ELR (cell line): Measurements from ENCODE around the gene SPPL2A.
"Not testable (repeated sequence)": the region's sequence is repeated elsewhere in the genome, so short reads cannot be mapped to it uniquely, and the experiment has no call there.

ENCODE experiments used
- DNase-seq: peaks from one replicate; pipeline ENCODE4 v3.0.0-alpha.2; 2015; ENCODE audit warnings: low read depth

SPPL2A gene

DNA sequence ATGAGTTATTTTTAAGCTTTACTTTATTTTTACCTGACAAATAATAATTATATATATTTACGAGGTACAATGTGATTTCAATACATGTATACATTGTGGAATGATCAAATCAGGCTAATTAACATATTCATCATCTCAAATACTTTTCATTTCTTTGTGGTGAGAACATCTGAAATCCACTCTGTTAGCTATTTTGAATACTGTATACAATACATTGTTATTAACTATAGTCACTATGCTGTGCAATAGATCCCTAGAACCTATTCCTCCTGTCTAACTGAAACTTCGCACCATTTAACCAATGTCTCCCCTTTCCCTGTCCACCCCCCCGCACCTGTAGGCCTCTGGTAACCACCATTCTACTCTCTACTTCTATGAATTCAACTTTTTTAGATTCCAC, 7.9 kb upstream of the SPPL2A start:
- peak; percentile 72 for DNase-seq

GRCh38 chr15:50767332-50767861, 1.9 kb upstream of the SPPL2A start:
- no peak for DNase-seq

DNA sequence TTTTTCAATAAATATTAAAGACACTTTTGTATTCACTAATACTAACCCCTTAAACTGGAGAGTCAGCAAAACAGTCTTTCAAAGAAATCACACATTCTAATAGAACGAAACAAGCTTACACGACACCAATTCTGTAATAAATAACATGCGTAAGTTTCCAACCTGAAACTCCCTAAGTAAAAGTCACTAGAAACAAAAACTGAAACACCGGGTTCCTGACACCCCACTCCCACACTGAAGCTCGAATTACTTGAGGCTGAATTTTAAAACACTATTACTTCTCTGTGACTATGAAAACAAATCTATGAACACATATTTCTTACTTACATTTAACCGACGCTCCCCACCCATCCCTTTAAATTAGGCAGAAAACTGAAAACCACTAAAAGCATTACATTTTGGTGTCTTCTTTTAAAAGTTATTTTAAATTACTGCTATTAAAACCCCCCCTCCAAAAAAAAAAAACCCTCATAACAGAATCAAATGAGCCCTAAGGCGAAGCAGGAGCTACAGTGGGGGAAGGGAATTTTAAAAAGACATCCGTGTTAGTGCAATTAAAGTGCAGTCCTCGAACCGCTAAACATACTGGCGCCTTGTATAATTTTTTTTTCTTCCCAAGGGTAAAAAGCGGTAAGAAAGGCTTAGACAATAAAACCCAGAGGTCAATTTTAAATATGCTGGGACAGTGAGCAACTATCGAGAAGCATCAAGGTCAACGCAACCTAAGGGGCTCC, 878 bp downstream of the SPPL2A start:
- peak; percentile 37 for DNase-seq

DNA sequence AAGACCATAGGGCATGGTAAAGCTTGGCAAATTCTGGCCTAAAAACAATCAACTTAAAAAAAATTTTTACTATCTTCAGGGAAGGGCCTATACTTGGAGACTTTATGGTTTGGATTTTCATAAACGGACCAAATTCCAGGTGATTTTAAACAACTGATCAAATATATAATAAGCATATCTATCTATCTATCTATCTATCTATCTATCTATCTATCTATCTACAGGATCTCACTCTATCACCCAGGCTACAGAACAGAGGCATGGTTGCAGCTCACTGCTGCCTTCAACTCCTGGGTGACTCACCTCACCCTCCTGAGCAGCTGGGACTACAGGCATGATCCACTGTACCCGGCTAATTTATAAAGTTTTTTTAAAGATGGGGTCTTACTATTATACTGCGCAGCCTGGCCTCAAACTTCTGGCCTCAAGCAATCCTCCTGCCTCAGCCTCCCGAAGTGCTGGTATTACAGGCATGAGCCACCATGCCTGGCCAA, 6.7 kb downstream of the SPPL2A start:
- DNase-seq, result peak; percentile 40

DNA sequence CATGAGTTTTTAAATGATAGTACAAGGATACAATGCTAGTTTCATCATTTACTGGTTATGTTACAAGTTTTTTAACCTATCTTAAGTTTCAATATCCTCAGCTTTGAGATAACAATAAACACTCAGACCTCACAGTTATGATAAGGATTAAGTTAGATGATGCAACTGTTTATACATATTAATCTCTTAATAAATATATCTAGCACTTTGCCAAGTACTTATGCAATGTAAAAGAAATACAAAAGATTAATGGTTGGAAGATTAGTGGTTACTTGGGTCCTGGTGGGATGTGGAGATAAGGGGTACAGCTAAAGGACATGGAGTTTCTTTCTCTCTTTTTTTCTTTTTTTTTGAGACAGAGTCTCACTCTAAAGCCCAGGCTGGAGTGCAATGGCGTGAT, 12.0 kb downstream of the SPPL2A start:
- no peak for DNase-seq

DNA sequence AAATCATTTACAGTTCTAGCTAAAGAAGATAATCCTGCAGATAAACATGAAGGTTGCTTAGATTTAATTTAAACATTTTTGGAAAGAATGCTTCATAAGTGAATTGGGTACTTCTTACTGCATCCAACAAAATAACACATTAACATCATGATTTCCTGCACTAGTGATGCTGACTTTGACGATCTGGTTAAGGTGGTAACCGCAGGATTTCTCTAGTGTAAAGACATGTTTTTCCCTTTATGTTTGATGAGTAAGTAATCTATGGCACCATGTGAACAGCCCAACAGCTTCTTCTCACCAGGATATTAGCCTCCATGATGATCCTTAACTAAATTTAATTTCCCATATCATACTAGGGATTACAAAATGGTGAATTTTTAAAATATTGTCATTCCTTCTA, 14.1 kb downstream of the SPPL2A start:
- DNase-seq, result no peak

GRCh38 chr15:50750227-50750705, 15.2 kb downstream of the SPPL2A start:
- DNase-seq, result no peak

GRCh38 chr15:50747523-50747922, 18.0 kb downstream of the SPPL2A start:
- no peak for DNase-seq

- no peak for DNase-seq
These were observed 20.9 kb downstream of the SPPL2A start for GRCh38 chr15:50744601-50745000.

DNA sequence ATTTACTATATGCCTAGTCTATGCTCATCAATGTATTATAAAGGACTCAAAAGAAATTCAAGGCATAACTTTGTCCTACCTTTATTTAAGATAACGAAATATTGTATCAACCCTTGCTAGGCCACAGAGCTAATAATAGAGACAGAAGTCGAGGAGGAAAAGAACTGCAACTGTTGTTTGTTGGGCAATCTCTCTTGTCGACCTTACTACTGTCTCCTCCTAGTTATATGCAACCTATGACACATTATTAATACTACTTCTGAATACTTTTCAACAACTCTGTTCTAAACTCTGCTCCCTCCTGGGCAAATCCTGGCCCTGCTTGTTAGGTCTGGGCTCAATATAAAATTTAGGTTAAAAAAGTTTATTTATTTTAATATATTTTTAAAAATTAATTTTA, 24.6 kb downstream of the SPPL2A start:
- no peak for DNase-seq

DNA sequence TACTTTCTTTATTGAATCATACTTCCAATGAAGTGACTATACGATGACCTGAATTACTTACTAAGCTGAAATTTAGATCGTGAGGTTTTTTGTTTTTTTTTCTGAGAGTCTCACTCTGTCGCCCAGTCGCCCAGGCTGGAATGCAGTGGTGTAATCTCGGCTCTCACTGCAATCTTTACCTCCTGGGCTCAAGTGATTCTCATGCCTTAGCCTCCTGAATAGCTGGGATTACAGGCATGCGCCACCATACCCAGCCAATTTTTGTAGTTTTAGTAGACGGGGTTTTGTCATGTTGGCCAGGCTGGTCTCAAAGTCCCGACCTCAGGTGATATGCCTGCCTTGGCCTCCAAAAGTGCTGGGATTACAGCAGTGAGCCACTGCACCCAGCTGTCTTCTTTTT, 28.7 kb downstream of the SPPL2A start:
- no peak for DNase-seq

DNA sequence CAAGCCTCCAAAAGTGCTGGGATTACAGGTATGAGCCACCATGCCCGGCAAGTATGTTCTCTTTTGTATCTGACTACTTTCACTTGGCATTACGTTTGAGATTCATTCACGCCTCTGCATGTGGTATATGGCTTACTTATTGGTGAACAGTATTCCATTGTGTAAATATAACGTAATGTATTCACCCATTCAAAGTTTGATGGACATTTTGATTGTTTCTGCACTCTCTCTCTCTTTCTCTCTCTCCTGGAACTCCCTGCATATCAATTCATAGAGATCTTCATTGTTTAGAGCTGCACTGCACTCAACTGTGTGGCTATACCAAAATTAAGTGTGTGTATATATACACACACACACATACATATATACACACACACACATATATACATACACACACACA, 30.4 kb downstream of the SPPL2A start:
- no peak for DNase-seq

- no peak for DNase-seq
These were observed 39.2 kb downstream of the SPPL2A start for GRCh38 chr15:50726315-50726714.

DNA sequence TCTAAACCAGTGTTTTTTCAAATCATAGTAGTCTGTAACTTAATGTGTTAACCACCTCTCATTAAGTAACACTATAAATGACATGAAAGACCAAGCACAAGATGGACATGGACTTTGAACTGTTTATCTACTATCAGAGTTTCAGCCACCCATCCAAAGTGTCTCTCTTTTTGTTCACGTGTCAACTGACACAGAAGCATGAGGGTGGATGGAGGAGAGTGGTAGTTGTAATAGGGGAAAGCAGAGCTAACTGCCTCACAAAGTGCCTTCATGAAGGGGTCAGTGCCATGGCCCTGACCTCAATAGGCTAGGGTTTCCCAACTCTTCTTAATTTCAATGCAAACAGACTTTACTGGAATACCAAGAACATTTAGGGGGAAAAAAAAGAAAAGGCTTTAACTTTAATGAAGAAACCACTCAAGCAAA, 46.8 kb downstream of the SPPL2A start:
- DNase-seq, result no peak

DNA sequence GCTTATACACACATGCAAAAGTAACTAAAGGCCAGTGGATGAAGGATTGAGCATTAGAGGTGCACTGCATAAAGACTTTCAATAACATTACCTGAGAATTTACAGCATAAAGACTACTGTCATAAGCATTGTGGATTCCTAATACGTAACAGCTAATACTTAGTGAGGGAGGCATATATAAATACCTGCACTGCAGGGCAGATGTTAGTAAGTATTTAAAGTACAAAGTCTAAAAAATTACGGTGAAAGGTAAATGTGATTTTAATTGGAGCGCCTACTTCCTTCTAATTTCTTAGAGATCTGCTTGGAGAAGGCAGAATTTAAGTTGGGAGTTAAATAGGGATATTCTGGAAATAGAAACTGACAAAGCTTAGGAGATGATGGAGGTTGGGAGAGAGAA, 53.5 kb downstream of the SPPL2A start:
- DNase-seq, result no peak

DNA sequence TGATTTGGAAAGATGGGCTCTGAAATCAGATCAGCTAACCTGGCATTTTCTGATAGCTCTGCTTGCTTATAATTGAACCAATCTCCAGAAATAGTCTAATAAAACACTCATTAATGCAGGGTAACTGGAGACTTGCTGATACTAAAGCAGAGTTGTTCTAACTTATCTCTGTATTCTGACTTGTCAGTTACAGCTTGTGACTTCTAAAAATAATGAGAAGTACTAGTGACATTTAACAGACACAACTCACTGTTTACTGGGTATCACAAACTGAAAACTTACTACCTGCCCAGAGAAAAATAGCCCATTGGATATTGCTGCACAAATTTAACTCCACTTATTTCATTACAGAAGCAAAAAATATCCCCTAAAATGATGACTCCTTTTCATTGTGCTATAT, 54.9 kb downstream of the SPPL2A start:
- no peak for DNase-seq

DNA sequence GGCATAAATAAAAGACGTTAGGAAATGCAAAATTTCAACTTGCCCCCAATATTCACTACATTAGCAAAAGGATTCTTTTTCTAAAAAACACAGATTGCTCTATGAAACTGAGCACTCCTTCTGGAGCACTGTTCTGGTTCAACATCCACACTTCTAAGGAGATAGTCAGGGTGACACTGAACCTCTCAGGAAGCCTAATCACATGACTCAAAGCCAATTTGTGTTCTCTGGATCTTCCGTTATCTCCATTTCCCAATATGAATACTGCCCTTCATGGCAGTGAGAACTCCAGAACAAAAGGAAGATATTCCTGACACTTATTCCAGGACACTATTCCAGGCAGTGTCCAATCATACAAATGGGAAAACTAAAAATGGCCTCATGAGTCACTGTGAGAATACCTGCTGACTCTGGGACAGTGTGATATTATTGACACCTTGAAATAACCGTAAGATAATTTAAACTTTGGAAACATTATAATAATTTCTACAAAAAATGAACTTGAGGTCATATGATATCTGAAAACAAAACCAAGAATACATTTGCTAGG, 57.6 kb downstream of the SPPL2A start:
- DNase-seq, result no peak

- peak; percentile 46 for DNase-seq
These were observed 62.7 kb downstream of the SPPL2A start for GRCh38 chr15:50702762-50703334.

GRCh38 chr15:50698101-50698500, 67.4 kb downstream of the SPPL2A start:
- DNase-seq, result no peak

DNA sequence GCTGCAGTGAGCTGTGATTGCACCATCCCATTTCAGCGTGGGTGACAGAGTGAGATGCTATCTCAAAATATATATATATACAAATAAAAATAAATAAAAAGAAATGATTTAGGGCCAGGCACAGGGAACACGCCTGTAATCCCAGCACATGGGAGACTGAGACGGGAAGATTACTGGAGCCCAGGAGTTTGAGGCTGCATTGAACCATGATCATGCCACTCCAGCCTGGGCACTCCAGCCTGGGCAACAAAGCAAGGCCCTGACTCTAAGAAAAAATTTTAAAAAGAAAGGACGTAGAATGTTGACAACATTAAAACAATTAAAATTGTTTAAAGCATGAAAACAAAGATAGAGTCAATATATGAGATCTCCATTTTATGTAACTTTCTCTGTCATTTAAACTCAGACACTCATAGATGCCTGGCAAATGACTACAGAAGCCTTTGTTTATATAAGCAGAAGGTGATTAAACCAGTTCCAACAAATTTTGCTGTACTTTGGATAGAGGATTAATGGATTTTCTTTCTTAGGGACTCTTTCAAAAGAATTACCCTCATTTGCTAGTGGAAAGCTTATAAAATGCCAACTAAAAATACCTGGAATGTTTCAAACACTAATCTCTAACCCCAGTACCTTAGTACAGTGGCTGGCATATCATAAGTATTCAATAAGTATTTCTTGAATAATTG, 68.3 kb downstream of the SPPL2A start:
- peak; percentile 71 for DNase-seq

GRCh38 chr15:50694634-50695165, 70.8 kb downstream of the SPPL2A start:
- not testable (repeated sequence) for DNase-seq

- DNase-seq, result no peak
These were observed 78.1 kb downstream of the SPPL2A start for GRCh38 chr15:50687302-50687902.
